Prostate gland (tissue), 2 donors: Measurements from ENCODE around the gene ZNF414. TPM values are rescaled to one million over a fixed set of nuclear protein-coding genes. Genes with fewer than 3 reads are reported as not detected.

Experiments
- DNase-seq: peaks from one replicate; pipeline ENCODE4 v3.0.0-alpha.2; 2019; ENCODE audit warnings: low spot score
- H3K27ac ChIP-seq, 2 donors: fragments of 200-600 bp; sonication (generic); 2 replicates each; pipeline ENCODE4 v1.5.1; 2017 to 2019
- H3K27me3 ChIP-seq: fragments of 200-600 bp; sonication (generic); replicated peaks from 2 replicates; pipeline ENCODE4 v1.5.1; 2019; ENCODE audit not compliant: insufficient read depth
- H3K36me3 ChIP-seq, 2 donors: fragments of 200-600 bp; sonication (generic); 1 replicate in 1 of 2; 2 replicates in 1 of 2; pipeline versions ENCODE4 v1.5.1 to v1.8.1; 2017 to 2019
- H3K4me1 ChIP-seq: fragments of 200-600 bp; sonication (generic); replicated peaks from 2 replicates; pipeline ENCODE4 v1.5.1; 2019
- H3K4me3 ChIP-seq, 2 donors: fragments of 200-600 bp; sonication (generic); 2 replicates each; pipeline ENCODE4 v1.5.1; 2017 to 2019
- H3K9me3 ChIP-seq: fragments of 200-600 bp; sonication (generic); 2 replicates; pipeline ENCODE4 v1.5.1; 2017
- CTCF ChIP-seq, 4 experiments: fragments of 200-600 bp in 2 of 4; fragments of 450-650 bp in 2 of 4; sonication (generic) in 2 of 4; IDR thresholded peaks; 1 replicate in 3 of 4; 2 replicates in 1 of 4; pipeline ENCODE4 v1.5.1; 2016 to 2019; ENCODE audit warnings: antibody characterized with exemption in 4 of 4, mild to moderate bottlenecking in 2 of 4, moderate library complexity in 2 of 4
- POLR2A ChIP-seq: fragments of 450-650 bp; IDR thresholded peaks from one replicate; pipeline ENCODE4 v1.6.1; 2016; ENCODE audit warnings: antibody characterized with exemption, mild to moderate bottlenecking
- POLR2AphosphoS5 ChIP-seq: sonication (generic); formaldehyde crosslinking; IDR thresholded peaks from one replicate; pipeline ENCODE4 v1.6.1; 2017; ENCODE audit warnings: antibody characterized with exemption
- WGBS: methylation state at CpG from one replicate; pipeline ENCODE4 v1.1.5; 2018; 5-methylcytosine and 5-hydroxymethylcytosine counted together
- intact Hi-C: fragments of 100-400 bp; cut with DNase I; formaldehyde crosslinking; loops from one replicate; pipeline ENCODE4 v1.14.2; 2022
- total RNA-seq, 2 donors: library from RNA; depleted of rRNA; stranded (reverse); fragments of >200 nt; gene quantifications; one replicate each; pipeline ENCODE4 v1.1.0, GENCODE V29; 2016

Gene ZNF414
- total RNA-seq, 2 donors from 2014 or later, result 24.4 to 59.5 TPM

GRCh38 chr19:8537099-8537498, 23.1 kb upstream of the ZNF414 start:
- Histone ChIP-seq H3K36me3 (no peaks in the 10 kb centered on the region), H3K9me3 (no peaks in the 10 kb centered on the region), H3K4me3 (no peak overlapping the region), H3K27me3 (no peaks in the 10 kb centered on the region), H3K27ac (no peak overlapping the region), H3K4me1 (no peaks in the 10 kb centered on the region)
- intact Hi-C loops, result no loop called here
- DNase-seq, result no peak
- 96% methylated on average over 3 of the region's 3 CpGs for WGBS
- no peak for TF ChIP-seq POLR2AphosphoS5
- no peak for TF ChIP-seq POLR2A
- no peak for TF ChIP-seq CTCF (IDR thresholded peaks at IDR 0.05)

DNA sequence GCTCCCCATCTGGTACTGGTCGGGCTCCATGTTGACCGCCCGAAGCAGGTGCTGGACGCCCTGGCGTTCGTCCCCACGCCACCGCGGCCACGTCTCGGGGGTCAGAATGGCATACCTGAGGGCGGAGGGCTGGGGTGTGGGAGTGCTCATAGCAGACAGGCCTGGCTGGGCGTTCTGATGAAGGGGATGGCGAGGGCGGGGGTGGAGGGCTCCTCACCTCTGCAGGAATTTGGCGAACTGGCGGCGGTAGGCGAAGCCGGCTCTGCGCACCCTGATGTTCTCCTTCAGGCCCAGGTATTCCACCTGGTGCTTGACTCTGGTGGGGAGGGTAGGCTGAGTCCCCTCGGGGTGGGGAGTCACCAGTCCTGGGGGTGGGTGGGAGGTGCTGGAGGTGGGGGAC, 22.3 kb upstream of the ZNF414 start:
- H3K9me3 ChIP-seq, result no peaks in the 10 kb centered on the region
- WGBS, result 67% methylated on average over 22 of the region's 22 CpGs
- no peaks in the 10 kb centered on the region for H3K36me3 ChIP-seq
- no peak overlapping the region for H3K27ac ChIP-seq
- H3K27me3 ChIP-seq, result no peaks in the 10 kb centered on the region
- intact Hi-C loops, result no loop called here
- TF ChIP-seq POLR2A (no peak), CTCF (IDR thresholded peaks at IDR 0.05) (no peak), POLR2AphosphoS5 (no peak)
- H3K4me3 ChIP-seq, result no peak overlapping the region
- no peak for DNase-seq
- H3K4me1 ChIP-seq, result no peaks in the 10 kb centered on the region

DNA sequence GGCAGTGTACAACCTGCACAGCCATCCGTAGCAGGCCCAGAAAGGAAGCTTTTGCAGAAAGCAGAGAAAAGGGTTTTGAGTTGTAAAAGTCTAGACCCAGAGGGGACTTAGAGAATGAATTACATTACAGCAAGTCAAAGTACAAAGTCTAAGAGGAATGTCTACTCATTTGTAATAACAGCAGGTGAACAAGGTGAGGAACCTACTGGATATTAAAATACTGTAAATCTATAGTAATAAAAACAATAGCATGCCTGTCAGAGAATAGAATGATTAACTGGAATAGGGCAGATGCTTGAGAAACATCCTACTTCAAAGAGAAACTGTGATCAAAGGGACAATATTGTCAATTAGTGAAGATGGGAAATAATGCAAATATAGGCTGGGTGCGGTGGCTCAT, 18.3 kb upstream of the ZNF414 start:
- TF ChIP-seq POLR2A (no peak), CTCF (IDR thresholded peaks at IDR 0.05) (no peak), POLR2AphosphoS5 (no peak)
- Histone ChIP-seq H3K36me3 (no peaks in the 10 kb centered on the region), H3K9me3 (no peaks in the 10 kb centered on the region), H3K4me1 (no peaks in the 10 kb centered on the region), H3K27ac (no peak overlapping the region), H3K4me3 (no peak overlapping the region), H3K27me3 (no peaks in the 10 kb centered on the region)
- no peak for DNase-seq
- 58% methylated on average over 2 of the region's 2 CpGs for WGBS
- intact Hi-C loops, result no loop called here

DNA sequence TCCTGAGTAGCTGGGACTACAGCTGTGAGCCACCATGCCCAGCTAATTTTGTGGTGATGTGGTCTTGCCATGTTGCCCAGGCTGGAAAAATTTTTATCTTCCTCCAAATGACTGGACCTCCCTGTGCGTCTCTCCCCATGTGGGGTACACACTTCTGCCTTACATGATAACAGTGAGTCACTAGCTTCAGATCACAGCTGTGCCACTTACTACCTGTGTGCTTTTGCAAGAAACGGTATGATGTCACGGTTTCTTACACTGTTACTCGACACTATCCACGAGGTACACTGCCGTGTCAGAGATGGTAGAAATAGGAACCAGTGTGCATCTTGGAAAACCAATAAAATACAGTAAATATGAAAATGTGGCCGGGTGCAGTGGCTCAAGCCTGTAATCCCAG, 17.5 kb upstream of the ZNF414 start:
- no peak for DNase-seq
- WGBS, result 83% methylated on average over 7 of the region's 7 CpGs

More for the DNA sequence above, 17.5 kb upstream of the ZNF414 start:
- H3K4me1 ChIP-seq, result no peaks in the 10 kb centered on the region
- no peaks in the 10 kb centered on the region for H3K27me3 ChIP-seq
- no peaks in the 10 kb centered on the region for H3K9me3 ChIP-seq
- TF ChIP-seq POLR2AphosphoS5 (no peak), POLR2A (no peak), CTCF (IDR thresholded peaks at IDR 0.05) (no peak)
- no peaks in the 10 kb centered on the region for H3K36me3 ChIP-seq
- H3K27ac ChIP-seq, result no peak overlapping the region
- H3K4me3 ChIP-seq, result no peak overlapping the region
- intact Hi-C loops, result no loop called here
